Measurements from ENCODE around the gene ABHD1.

DNA sequence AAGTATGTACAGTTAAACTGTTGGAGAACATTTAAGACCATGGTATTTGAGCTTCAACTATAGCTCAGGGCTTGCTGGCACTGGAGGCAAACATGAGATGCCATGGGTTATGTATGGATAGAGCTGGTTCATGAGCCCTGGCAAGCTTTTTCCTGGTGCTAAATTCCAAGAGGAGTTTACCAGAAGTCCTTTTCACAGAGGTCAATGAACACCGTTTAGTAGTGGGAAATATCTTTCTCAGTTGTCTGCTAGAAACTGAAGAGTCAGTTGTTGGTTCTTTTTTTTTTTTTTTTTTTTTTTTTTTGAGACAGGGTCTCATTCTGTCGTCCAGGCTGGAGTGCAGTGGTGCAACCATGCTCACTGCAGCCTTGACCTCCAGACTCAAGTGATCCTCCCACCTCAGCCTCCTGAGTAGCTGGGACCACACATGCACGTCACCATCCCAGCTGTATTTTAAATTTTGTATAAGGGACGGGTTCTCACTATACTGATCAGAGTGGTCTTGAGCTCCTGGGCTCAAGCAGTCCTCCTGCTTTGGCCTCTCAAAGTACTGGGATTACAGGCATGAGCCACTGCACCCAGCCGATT, 35.7 kb upstream of the ABHD1 start:
- TF ChIP-seq POLR2AphosphoS5 (IDR thresholded peaks at IDR 0.05) (no peak), POLR2A (IDR thresholded peaks at IDR 0.05) (no peak)
- TF ChIP-seq, protein P1, sequence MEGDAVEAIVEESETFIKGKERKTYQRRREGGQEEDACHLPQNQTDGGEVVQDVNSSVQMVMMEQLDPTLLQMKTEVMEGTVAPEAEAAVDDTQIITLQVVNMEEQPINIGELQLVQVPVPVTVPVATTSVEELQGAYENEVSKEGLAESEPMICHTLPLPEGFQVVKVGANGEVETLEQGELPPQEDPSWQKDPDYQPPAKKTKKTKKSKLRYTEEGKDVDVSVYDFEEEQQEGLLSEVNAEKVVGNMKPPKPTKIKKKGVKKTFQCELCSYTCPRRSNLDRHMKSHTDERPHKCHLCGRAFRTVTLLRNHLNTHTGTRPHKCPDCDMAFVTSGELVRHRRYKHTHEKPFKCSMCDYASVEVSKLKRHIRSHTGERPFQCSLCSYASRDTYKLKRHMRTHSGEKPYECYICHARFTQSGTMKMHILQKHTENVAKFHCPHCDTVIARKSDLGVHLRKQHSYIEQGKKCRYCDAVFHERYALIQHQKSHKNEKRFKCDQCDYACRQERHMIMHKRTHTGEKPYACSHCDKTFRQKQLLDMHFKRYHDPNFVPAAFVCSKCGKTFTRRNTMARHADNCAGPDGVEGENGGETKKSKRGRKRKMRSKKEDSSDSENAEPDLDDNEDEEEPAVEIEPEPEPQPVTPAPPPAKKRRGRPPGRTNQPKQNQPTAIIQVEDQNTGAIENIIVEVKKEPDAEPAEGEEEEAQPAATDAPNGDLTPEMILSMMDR (IDR thresholded peaks at IDR 0.05): no peak

All from prostate gland (tissue), 2 donors.